Activated T-cell treated with anti-CD3 and anti-CD28 coated beads for 4 hours (primary cell): ENCODE results near the gene TSEN34.

Experiments used
- DNase-seq: peaks from one replicate; pipeline ENCODE4 v3.0.0-alpha.2; 2020

TSEN34 gene

GRCh38 chr19:54191011-54191810 is at the start of gene TSEN34:
TSEN34 (plus strand) TSS chr19:54191308; CDS start chr19:54191365, 57 bp downstream.
- peak; percentile 78 for DNase-seq

DNA sequence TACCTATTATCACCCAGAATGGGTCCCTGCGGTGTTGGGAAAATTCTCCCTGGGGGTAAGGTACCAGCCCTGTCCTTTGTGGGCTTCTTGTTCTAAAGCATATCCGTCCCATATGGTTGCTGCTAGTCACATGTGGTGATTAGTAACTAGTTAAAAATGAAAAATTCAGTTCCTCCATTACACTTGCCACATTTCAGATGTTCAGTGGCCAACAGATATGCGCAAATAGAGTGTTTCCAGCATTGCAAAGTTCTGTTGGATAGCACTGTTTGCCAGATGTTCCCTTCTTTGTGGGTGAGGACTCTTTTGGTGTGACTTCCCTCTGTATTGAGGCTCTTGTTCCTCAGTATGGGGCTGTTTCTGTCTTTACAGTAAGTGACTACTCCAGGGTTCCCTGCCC is 49.8 kb upstream of the TSEN34 start:
- DNase-seq, result no peak

DNA sequence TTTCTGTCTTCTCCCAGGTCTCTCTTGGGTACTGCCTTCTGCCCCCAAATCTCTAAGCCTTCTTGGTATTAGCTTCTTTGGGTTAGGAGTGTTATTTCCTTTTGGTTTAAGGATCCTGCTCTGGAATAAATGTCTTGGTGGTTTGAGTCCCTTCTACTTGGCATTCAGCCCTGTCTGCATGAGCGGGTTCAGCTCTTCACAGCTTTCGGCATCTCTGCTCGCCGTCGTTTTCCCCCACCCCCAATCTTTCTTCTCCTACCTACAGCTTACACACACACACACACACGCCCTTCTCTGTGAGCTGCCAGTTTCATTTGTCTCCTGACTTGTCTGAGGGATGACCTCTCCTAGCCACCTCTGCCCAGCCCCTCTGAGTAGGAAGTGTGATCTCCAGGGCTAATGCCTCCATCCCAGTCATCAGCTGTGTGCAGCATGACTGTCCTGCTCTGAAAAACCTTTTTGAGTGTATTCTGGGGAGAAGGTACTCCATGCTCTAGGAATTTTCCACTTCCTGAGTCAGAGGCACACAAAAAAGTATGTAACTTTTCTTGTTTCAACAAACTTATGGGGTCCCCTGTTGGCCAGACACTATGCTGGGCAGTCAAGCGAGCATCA is 48.8 kb upstream of the TSEN34 start:
- DNase-seq, result no peak

GRCh38 chr19:54145541-54146158 is 45.5 kb upstream of the TSEN34 start:
- no peak for DNase-seq

GRCh38 chr19:54147676-54148075 is 43.4 kb upstream of the TSEN34 start:
- no peak for DNase-seq

GRCh38 chr19:54148158-54148557 is 43.0 kb upstream of the TSEN34 start:
- DNase-seq, result no peak

DNA sequence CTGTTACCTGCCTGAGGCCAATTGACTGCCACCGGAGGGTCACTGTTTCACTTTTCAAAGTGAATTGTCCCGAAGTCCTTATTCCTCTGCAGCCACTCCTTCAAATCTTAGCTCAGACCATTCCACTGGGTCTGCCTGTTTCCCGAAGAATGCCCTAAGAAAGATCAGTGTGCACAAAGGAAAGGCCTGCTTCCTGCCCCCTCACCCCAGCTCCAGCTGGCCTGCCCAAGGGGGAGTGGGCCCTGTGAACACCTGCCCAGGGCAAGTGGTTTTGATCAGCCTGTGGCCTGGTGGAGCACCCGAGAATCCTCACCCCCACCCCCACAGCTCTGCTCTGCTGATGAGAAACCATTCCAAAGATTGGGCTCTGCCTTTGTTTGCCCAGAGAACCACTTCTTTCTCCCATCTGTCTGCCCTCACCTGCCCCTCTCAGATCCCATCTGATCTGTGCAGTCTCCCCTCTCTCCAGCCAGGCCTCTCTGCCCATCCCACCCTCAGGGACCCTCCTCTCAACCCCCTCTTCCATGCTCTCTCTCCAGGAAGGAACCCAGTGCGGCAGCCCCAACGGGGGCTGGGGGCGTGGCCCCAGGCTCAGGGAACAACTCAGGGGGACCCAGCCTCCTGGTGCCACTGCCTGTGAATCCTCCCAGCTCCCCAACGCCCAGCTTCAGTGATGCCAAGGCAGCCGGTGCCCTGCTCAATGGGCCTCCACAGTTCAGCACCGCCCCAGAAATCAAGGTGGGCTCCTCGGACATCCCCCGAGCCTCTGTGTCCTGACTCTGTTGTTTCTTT is 41.9 kb upstream of the TSEN34 start:
- no peak for DNase-seq

DNA sequence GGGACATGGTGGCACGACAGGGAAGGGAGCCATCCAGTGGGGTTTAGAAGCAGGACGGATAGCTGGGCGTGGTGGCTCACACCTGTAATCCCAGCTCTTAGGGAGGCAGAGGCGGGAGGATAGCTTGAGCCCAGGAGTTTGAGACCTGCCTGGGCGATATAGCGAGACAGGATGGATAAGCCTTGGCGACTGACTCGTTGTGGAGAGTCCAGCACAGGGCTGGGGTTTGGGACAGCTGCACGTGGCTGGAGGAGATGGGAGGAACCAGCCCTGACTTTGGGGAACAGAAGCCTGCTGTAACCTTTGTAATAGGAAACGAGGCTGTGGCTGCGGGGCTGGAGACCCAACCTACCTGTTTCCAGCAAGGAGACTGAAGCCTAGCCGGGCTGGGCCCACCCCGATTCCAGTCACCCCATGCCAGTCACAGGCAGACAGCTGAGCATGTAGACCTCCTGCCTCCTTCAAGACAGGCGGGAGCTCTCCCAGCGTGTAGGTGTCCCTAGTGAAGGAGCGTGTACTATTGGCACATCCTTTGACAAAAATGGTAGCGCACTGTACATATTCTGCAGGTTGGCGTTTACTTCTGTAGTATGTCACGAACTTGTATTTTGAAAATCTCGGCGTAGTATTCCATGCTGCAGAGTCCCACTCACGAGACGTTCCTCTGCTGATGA is 39.6 kb upstream of the TSEN34 start:
- DNase-seq, result no peak

GRCh38 chr19:54152267-54152666 is 38.8 kb upstream of the TSEN34 start:
- no peak for DNase-seq

- DNase-seq, result no peak
Observed at GRCh38 chr19:54152878-54153524, 38.1 kb upstream of the TSEN34 start.

DNA sequence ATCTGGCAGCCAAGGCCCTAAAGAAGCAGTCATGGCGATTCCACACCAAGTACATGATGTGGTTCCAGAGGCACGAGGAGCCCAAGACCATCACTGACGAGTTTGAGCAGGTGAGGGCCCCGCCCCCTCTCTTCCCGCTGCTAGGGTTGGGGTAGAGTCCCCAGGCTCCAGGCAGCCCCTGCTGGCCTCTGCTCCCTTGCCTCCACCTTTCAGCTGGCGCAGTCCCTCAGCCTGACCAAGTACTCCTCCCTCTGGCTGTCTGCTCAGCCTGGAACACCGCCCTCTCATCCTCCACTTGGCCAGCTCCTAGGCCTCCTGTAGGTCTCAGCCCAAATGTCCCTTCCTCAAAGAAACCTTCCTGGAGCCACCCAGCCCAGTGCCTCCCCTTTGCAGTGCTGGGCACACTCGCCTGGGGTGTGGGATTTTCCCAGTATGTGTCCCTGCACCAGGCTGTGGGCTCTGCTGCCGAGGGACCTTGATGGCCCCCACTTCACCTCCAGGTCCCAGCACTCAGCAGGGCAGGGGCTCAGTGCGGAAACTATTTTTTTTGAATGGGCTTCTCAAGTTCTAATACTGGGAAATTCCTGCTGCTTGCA is 37.3 kb upstream of the TSEN34 start:
- no peak for DNase-seq

GRCh38 chr19:54154603-54155345 is 36.3 kb upstream of the TSEN34 start:
- DNase-seq, result no peak

DNA sequence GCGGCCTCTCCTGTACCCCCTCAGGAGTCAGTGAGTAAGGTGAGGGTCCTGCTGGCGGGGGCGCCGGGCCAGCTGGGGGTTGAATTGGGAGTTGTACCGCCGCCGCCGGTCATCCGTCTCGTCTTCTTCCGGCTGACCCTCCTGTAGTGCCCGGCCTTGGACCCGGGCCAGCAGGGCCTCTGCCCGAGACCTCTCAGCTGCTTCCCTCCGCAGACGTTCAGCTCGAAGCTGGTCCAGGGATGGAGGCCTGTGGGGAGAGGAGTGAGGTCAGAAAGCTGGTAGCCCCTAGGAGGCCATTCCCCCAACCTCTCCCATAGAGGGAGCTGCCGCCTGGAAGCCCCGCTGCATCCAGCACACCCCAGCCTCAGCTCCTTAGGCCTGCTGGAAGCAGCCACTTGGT is 35.4 kb upstream of the TSEN34 start:
- no peak for DNase-seq

DNA sequence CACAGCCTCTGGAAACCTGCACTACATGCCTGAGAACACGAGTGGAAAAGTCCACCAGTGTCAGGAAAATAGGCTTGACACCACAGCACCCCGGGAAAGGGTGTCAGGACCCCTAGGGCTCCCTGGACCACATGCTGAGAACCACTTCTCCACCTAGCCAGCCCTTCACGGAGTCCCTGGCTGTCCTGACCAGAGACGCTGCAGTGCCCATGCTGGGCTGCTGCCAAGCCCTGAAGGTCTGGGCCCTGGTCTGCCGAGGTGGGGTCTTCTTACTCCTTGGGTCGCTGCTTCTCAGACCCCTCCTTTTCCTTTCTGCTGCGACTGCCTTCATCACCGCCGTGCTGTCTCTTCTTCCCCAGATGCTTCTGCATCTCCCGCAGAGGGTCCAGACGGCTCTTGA is 34.6 kb upstream of the TSEN34 start:
- no peak for DNase-seq

GRCh38 chr19:54156953-54157352 is 34.2 kb upstream of the TSEN34 start:
- DNase-seq, result no peak

GRCh38 chr19:54158812-54159351 is 32.2 kb upstream of the TSEN34 start:
- no peak for DNase-seq

DNA sequence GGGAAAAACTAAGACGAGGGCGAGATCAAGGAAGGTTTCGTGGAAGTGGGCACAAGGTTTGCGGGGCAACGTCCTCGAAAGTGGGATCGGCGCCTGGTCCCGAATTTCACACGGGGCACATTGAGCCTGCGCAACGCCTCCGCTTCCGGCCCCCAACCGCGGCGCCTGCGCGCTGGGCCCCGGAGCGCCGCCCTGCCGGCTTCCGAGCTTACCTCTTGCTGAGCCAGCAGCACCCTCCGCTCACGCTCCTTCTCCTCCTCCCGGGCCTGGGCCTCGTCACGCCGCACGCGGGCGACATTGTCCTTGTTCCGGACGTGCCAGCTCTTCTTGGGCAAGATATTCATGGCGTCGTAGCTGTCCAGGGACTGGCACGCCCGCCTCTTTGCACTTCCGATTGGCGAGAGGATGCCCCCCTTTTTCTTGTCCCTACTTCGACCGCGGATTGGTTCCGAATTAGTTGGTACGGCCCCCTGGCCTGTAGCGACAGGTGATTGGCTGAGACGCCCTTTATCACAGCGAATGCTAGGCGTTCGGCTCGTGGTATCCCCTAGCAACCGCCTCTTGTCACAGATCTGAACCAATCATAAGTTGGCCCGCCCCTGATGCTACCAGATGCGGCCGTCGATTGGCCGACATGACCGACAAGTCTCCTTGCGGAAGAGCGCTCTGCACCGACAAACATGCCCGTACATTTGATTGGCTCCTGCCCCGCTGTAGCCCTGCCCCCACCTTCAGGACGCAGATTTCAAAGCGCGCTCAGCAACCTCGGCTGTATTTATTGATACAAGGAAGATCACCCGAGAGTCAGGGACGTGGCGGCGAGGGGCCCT is 31.5 kb upstream of the TSEN34 start, which contains the start of gene LENG1:
LENG1 (minus strand) TSS at position 370 of the 830 bp plus-strand sequence; CDS start at position 344, 26 bp downstream.
- peak; percentile 97 for DNase-seq

- DNase-seq, result no peak
Observed at GRCh38 chr19:54160182-54160811, 30.8 kb upstream of the TSEN34 start.

DNA sequence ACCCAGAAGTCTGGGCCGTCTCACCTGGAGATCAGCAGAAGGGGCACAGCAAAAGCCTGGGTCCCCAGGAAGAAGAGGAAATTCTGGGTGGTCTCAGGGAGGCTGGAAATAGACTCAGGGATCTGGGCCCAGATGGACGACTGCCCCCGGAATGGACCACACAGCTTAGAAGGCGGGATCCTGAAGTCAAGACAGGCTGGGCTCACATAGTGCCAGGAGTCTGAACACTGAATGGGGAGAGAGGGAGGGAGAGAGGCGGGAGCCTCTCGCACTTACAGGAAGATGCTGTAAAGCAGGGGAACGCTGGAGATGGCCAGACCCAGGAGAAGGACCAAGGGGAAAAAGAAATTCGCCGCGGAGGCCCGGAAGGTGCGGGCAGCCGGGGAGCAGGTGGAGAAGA is 30.3 kb upstream of the TSEN34 start:
- no peak for DNase-seq
